LNCAP (cell line): Measurements from ENCODE around the gene IFI35.

ENCODE experiments used
- CTCF ChIP-seq: fragments of 450-650 bp; IDR thresholded peaks from 2 replicates; pipeline ENCODE4 v1.5.1; 2017; ENCODE audit warnings: mild to moderate bottlenecking

IFI35 gene

GRCh38 chr17:43006639-43007551, at the start of gene IFI35:
IFI35 (plus strand) TSS chr17:43006784; CDS start chr17:43006948, 164 bp downstream.
- TF ChIP-seq CTCF = no peak; the same call in 1 of the 2 replicates

GRCh38 chr17:42964161-42964932, 42.2 kb upstream of the IFI35 start, which contains the start of gene AARSD1:
AARSD1 (minus strand) TSS chr17:42964454; CDS start chr17:42964440, 14 bp downstream.
- TF ChIP-seq CTCF = no peak

- TF ChIP-seq CTCF = no peak
Observed at GRCh38 chr17:42967925-42968324, 38.7 kb upstream of the IFI35 start.

GRCh38 chr17:42969001-42969581, 37.5 kb upstream of the IFI35 start:
- no peak for TF ChIP-seq CTCF

- TF ChIP-seq CTCF = no peak
Observed at GRCh38 chr17:42971589-42971988, 35.0 kb upstream of the IFI35 start.

GRCh38 chr17:42975265-42975664, 31.3 kb upstream of the IFI35 start:
- TF ChIP-seq CTCF = no peak

- TF ChIP-seq CTCF = no peak
Observed at GRCh38 chr17:42979511-42980273, 26.9 kb upstream of the IFI35 start, which contains the start of gene PTGES3L. PTGES3L (minus strand) TSS chr17:42980080; CDS start chr17:42980053, 27 bp downstream.
